WTC11 (cell line): ENCODE results near the gene SPDEF. TPM values are rescaled to one million over a fixed set of nuclear protein-coding genes. Genes with fewer than 3 reads are reported as not detected.

Source experiments
- ATAC-seq: fragments of 200-7000 bp; cut with Tn5 transposase; 2 replicates; pipeline ENCODE4 v1.10.0; 2021; ENCODE audit warnings: mild to moderate bottlenecking, moderate library complexity
- CTCF ChIA-PET: fragments of 300-600 bp; sonication (Branson Sonifier 250); formaldehyde crosslinking; loops from one replicate; lab custom pipeline; 2021; ENCODE audit warnings: antibody characterized with exemption; lab: Charles Lee
- POLR2A ChIA-PET: fragments of 350-600 bp; sonication (Branson Sonifier 250); formaldehyde crosslinking; loops from one replicate; lab custom pipeline; 2021; ENCODE audit warnings: antibody characterized with exemption; lab: Charles Lee
- DNase-seq: peaks from one replicate; pipeline ENCODE4 v3.0.0; 2021; ENCODE audit warnings: low spot score
- H3K27ac Mint-ChIP-seq: 2 replicates; pipeline ENCODE4 v1.8.0; 2021; ENCODE audit warnings: mixed read lengths
- H3K27me3 Mint-ChIP-seq: 2 replicates; pipeline ENCODE4 v1.8.0; 2021; ENCODE audit warnings: low read depth, mild to moderate bottlenecking, moderate library complexity, mixed read lengths
- H3K36me3 Mint-ChIP-seq: 2 replicates; pipeline ENCODE4 v1.8.0; 2021; ENCODE audit warnings: mixed read lengths
- H3K4me1 Mint-ChIP-seq: 2 replicates; pipeline ENCODE4 v1.8.0; 2022; ENCODE audit warnings: mixed read lengths
- H3K4me3 Mint-ChIP-seq: 2 replicates; pipeline ENCODE4 v1.8.0; 2021; ENCODE audit warnings: mild to moderate bottlenecking, moderate library complexity, mixed read lengths
- H3K9me3 Mint-ChIP-seq: 2 replicates; pipeline ENCODE4 v1.8.0; 2021; ENCODE audit warnings: mixed read lengths
- CREM ChIP-seq: sonication (generic); formaldehyde crosslinking; IDR thresholded peaks from 2 replicates; pipeline ENCODE4 v1.8.1; 2022; ENCODE audit warnings: mild to moderate bottlenecking, missing genetic modification reagents, moderate library complexity
- ELF4 ChIP-seq: sonication (generic); formaldehyde crosslinking; IDR thresholded peaks from 2 replicates; pipeline ENCODE4 v1.8.1; 2022; ENCODE audit warnings: low read depth, mild to moderate bottlenecking, moderate library complexity, missing genetic modification reagents
- HMGA2 ChIP-seq: fragments of 250-450 bp; sonication (Bioruptor Pico); IDR thresholded peaks from 2 replicates; pipeline ENCODE4 v1.4.0; 2021; ENCODE audit warnings: mild to moderate bottlenecking, moderate library complexity
- IRF2 ChIP-seq: sonication (generic); formaldehyde crosslinking; IDR thresholded peaks from 2 replicates; pipeline ENCODE4 v1.8.0; 2022; ENCODE audit warnings: low read depth, missing genetic modification reagents, borderline replicate concordance
- JAZF1 ChIP-seq: fragments of 250-450 bp; sonication (Bioruptor Pico); IDR thresholded peaks from 2 replicates; pipeline ENCODE4 v1.9.0; 2021; ENCODE audit warnings: moderate library complexity, mild to moderate bottlenecking, inconsistent platforms
- MYBL2 ChIP-seq: sonication (generic); formaldehyde crosslinking; IDR thresholded peaks from 2 replicates; pipeline ENCODE4 v1.8.1; 2023; ENCODE audit warnings: mild to moderate bottlenecking, moderate library complexity, missing genetic modification reagents
- NFATC4 ChIP-seq: fragments of 250-450 bp; sonication (Bioruptor Pico); IDR thresholded peaks from 2 replicates; pipeline ENCODE4 v1.9.0; 2021; ENCODE audit warnings: mild to moderate bottlenecking
- NR1H2 ChIP-seq: sonication (generic); formaldehyde crosslinking; IDR thresholded peaks from 2 replicates; pipeline ENCODE4 v1.9.0; 2021; ENCODE audit warnings: mild to moderate bottlenecking, moderate library complexity, missing genetic modification reagents
- SMAD4 ChIP-seq: sonication (generic); formaldehyde crosslinking; IDR thresholded peaks from 2 replicates; pipeline ENCODE4 v1.8.0; 2022; ENCODE audit warnings: mild to moderate bottlenecking, missing genetic modification reagents
- TP53 ChIP-seq: sonication (generic); formaldehyde crosslinking; IDR thresholded peaks from 2 replicates; pipeline ENCODE4 v1.8.1; 2023; ENCODE audit warnings: mild to moderate bottlenecking, missing genetic modification reagents
- ZNF317 ChIP-seq: sonication (generic); formaldehyde crosslinking; IDR thresholded peaks from 2 replicates; pipeline ENCODE4 v1.8.1; 2023; ENCODE audit warnings: low read depth, mild to moderate bottlenecking, moderate library complexity, missing genetic modification reagents, borderline replicate concordance
- ZNF416 ChIP-seq: fragments of 250-450 bp; sonication (Bioruptor Pico); IDR thresholded peaks from 2 replicates; pipeline ENCODE4 v1.9.0; 2021; ENCODE audit warnings: mild to moderate bottlenecking, inconsistent platforms
- total RNA-seq: library from RNA; stranded (reverse); gene quantifications from 3 replicates; pipeline ENCODE4 v1.2.3, GENCODE V29; 2021
- TF ChIP-seq, protein P1 (sequence below): fragments of 250-450 bp; sonication (Bioruptor Pico); IDR thresholded peaks from 2 replicates; pipeline ENCODE4 v1.9.0; 2021; ENCODE audit warnings: mild to moderate bottlenecking
- TF ChIP-seq, protein P2 (sequence below): sonication (generic); formaldehyde crosslinking; IDR thresholded peaks from 2 replicates; pipeline ENCODE4 v1.8.0; 2023; ENCODE audit warnings: missing genetic modification reagents
- TF ChIP-seq, protein P3 (sequence below): fragments of 250-450 bp; sonication (Bioruptor Pico); conservative IDR thresholded peaks from 2 replicates; pipeline ENCODE4 v1.9.0; 2021; ENCODE audit warnings: mild to moderate bottlenecking
- TF ChIP-seq, protein P4 (sequence below): fragments of 250-450 bp; sonication (Bioruptor Pico); IDR thresholded peaks from 2 replicates; pipeline ENCODE4 v1.8.0; 2021; ENCODE audit warnings: mild to moderate bottlenecking
- TF ChIP-seq, protein P5 (sequence below): sonication (generic); formaldehyde crosslinking; conservative IDR thresholded peaks from 2 replicates; pipeline ENCODE4 v1.8.1; 2023; ENCODE audit warnings: mild to moderate bottlenecking, low read depth, missing genetic modification reagents, moderate library complexity
- TF ChIP-seq, protein P6 (sequence below): sonication (generic); formaldehyde crosslinking; IDR thresholded peaks from 2 replicates; pipeline ENCODE4 v1.8.1; 2022; ENCODE audit warnings: mild to moderate bottlenecking, moderate library complexity, missing genetic modification reagents
- TF ChIP-seq, protein P7 (sequence below): sonication (generic); formaldehyde crosslinking; IDR thresholded peaks from 2 replicates; pipeline ENCODE4 v1.8.1; 2022; ENCODE audit warnings: low read depth, missing genetic modification reagents, borderline replicate concordance
- TF ChIP-seq, protein P8 (sequence below): sonication (generic); formaldehyde crosslinking; IDR thresholded peaks from 2 replicates; pipeline ENCODE4 v1.8.0; 2022; ENCODE audit warnings: mild to moderate bottlenecking, missing genetic modification reagents

The SPDEF gene
- total RNA-seq, 1 experiment from 2014 or later: 0.72 TPM

DNA sequence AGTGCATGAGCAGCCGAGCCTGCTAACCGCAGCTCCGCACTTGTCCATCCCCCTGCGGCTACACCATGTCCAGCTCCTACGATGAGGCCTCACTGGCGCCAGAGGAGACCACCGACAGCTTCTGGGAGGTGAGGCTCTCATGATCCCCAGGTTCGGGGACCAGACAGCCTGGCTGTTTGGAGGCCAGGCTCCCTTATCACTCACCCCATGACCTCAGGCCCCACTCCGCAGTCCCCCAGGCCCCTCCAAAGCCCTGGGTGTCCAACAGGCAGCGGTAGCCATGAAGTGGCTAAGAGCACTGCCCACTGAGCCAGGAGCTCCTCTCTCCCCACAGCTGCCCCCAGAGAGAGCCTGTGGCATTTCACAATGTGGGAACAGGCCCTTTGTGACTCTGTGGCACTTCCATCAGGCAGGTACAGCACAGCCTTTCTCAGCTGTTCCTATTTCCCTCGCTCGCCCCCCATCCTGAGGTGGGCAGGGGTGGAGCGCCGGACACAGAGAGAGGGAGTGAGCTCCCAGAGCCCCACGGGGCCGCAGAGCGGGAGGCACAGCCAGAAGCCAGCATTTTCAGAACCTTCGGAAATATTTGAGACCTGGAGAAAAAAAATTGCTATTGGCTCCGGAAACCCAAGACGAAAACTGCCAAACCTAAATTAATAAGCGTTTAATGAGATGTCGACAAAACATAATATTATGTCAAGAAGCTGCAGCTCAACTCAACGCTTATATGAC lies 29.7 kb downstream of the SPDEF start:
- Mint-ChIP-seq H3K36me3 (no peaks in the 10 kb centered on the region), H3K9me3 (no peaks in the 10 kb centered on the region), H3K27me3 (no peaks in the 10 kb centered on the region)
- DNase-seq: no peak
- TF ChIP-seq ELF4 (no peak), NFATC4 (no peak), HMGA2 (CRISPR knock-in tag) (no peak), SMAD4 (CRISPR knock-in tag) (no peak), NR1H2 (CRISPR knock-in tag) (no peak), MYBL2 (no peak), ZNF416 (CRISPR knock-in tag) (no peak), ZNF317 (CRISPR knock-in tag) (no peak), JAZF1 (CRISPR knock-in tag) (no peak), IRF2 (no peak), CREM (CRISPR knock-in tag) (no peak), TP53 (CRISPR knock-in tag) (no peak)
- TF ChIP-seq, protein P1, sequence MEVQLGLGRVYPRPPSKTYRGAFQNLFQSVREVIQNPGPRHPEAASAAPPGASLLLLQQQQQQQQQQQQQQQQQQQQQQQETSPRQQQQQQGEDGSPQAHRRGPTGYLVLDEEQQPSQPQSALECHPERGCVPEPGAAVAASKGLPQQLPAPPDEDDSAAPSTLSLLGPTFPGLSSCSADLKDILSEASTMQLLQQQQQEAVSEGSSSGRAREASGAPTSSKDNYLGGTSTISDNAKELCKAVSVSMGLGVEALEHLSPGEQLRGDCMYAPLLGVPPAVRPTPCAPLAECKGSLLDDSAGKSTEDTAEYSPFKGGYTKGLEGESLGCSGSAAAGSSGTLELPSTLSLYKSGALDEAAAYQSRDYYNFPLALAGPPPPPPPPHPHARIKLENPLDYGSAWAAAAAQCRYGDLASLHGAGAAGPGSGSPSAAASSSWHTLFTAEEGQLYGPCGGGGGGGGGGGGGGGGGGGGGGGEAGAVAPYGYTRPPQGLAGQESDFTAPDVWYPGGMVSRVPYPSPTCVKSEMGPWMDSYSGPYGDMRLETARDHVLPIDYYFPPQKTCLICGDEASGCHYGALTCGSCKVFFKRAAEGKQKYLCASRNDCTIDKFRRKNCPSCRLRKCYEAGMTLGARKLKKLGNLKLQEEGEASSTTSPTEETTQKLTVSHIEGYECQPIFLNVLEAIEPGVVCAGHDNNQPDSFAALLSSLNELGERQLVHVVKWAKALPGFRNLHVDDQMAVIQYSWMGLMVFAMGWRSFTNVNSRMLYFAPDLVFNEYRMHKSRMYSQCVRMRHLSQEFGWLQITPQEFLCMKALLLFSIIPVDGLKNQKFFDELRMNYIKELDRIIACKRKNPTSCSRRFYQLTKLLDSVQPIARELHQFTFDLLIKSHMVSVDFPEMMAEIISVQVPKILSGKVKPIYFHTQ (CRISPR knock-in tag): no peak
- TF ChIP-seq, protein P2, sequence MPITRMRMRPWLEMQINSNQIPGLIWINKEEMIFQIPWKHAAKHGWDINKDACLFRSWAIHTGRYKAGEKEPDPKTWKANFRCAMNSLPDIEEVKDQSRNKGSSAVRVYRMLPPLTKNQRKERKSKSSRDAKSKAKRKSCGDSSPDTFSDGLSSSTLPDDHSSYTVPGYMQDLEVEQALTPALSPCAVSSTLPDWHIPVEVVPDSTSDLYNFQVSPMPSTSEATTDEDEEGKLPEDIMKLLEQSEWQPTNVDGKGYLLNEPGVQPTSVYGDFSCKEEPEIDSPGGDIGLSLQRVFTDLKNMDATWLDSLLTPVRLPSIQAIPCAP (CRISPR knock-in tag): no peak
- TF ChIP-seq, protein P3, sequence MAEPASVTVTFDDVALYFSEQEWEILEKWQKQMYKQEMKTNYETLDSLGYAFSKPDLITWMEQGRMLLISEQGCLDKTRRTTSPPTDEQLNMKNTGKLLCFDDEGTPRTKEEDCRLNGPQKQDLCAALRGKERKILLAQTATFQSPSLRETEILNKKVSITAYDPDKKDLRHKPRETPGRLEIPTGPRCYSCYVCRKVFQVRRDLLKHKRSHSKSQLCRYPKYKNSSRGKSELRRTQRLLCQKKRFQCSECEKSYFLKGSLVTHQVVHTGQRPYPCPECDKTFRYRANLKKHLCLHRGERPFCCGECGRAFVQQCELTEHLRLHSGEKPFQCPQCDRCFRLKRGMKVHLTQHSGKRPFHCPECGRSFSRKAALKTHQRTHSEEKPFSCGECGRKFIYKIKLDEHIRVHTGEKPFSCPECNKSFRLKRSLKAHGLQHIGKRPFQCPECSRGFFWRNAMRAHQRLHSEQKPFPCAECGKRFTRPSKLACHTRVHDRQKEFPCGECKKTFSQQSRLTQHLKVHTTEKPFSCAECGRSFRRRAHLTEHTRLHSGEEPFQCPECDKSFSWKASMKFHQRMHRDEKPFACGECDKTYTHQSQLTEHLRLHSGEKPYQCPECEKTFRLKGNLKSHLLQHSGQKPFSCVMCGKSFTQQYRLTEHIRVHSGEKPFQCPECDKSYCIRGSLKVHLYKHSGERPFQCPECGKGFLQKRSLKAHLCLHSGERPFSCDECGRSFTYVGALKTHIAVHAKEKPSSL (CRISPR knock-in tag): no peak
- TF ChIP-seq, protein P4, sequence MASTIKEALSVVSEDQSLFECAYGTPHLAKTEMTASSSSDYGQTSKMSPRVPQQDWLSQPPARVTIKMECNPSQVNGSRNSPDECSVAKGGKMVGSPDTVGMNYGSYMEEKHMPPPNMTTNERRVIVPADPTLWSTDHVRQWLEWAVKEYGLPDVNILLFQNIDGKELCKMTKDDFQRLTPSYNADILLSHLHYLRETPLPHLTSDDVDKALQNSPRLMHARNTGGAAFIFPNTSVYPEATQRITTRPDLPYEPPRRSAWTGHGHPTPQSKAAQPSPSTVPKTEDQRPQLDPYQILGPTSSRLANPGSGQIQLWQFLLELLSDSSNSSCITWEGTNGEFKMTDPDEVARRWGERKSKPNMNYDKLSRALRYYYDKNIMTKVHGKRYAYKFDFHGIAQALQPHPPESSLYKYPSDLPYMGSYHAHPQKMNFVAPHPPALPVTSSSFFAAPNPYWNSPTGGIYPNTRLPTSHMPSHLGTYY (CRISPR knock-in tag): no peak
- TF ChIP-seq, protein P5, sequence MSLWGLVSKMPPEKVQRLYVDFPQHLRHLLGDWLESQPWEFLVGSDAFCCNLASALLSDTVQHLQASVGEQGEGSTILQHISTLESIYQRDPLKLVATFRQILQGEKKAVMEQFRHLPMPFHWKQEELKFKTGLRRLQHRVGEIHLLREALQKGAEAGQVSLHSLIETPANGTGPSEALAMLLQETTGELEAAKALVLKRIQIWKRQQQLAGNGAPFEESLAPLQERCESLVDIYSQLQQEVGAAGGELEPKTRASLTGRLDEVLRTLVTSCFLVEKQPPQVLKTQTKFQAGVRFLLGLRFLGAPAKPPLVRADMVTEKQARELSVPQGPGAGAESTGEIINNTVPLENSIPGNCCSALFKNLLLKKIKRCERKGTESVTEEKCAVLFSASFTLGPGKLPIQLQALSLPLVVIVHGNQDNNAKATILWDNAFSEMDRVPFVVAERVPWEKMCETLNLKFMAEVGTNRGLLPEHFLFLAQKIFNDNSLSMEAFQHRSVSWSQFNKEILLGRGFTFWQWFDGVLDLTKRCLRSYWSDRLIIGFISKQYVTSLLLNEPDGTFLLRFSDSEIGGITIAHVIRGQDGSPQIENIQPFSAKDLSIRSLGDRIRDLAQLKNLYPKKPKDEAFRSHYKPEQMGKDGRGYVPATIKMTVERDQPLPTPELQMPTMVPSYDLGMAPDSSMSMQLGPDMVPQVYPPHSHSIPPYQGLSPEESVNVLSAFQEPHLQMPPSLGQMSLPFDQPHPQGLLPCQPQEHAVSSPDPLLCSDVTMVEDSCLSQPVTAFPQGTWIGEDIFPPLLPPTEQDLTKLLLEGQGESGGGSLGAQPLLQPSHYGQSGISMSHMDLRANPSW (CRISPR knock-in tag): no peak
- TF ChIP-seq, protein P6, sequence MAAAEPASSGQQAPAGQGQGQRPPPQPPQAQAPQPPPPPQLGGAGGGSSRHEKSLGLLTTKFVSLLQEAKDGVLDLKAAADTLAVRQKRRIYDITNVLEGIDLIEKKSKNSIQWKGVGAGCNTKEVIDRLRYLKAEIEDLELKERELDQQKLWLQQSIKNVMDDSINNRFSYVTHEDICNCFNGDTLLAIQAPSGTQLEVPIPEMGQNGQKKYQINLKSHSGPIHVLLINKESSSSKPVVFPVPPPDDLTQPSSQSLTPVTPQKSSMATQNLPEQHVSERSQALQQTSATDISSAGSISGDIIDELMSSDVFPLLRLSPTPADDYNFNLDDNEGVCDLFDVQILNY: no peak
- TF ChIP-seq, protein P7, sequence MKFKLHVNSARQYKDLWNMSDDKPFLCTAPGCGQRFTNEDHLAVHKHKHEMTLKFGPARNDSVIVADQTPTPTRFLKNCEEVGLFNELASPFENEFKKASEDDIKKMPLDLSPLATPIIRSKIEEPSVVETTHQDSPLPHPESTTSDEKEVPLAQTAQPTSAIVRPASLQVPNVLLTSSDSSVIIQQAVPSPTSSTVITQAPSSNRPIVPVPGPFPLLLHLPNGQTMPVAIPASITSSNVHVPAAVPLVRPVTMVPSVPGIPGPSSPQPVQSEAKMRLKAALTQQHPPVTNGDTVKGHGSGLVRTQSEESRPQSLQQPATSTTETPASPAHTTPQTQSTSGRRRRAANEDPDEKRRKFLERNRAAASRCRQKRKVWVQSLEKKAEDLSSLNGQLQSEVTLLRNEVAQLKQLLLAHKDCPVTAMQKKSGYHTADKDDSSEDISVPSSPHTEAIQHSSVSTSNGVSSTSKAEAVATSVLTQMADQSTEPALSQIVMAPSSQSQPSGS (CRISPR knock-in tag): no peak
- TF ChIP-seq, protein P8, sequence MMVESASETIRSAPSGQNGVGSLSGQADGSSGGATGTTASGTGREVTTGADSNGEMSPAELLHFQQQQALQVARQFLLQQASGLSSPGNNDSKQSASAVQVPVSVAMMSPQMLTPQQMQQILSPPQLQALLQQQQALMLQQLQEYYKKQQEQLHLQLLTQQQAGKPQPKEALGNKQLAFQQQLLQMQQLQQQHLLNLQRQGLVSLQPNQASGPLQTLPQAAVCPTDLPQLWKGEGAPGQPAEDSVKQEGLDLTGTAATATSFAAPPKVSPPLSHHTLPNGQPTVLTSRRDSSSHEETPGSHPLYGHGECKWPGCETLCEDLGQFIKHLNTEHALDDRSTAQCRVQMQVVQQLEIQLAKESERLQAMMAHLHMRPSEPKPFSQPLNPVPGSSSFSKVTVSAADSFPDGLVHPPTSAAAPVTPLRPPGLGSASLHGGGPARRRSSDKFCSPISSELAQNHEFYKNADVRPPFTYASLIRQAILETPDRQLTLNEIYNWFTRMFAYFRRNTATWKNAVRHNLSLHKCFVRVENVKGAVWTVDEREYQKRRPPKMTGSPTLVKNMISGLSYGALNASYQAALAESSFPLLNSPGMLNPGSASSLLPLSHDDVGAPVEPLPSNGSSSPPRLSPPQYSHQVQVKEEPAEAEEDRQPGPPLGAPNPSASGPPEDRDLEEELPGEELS: no peak
- TF ChIP-seq, all 79 proteins: peak for 0
- Mint-ChIP-seq H3K4me1 (peaks cover 20% of the 10 kb centered on the region), H3K4me3 (peak overlapping the region; percentile 47), H3K27ac (no peak overlapping the region)
- no peak for ATAC-seq
- ChIA-PET POLR2A (no interaction called here), CTCF (interaction anchor here (0.8 to 3.4 kb wide), 9 partner anchors 10 to 471 kb away, joined by 3 to 34 read pairs (median 4); partner anchors contain the start of gene PACSIN1)
